ENCODE results near the gene CLDN4. TPM values are rescaled to one million over a fixed set of nuclear protein-coding genes. Genes with fewer than 3 reads are reported as not detected.
A peak's percentile ranks its signal among the peaks of the same experiment; 100 is the strongest.

Gene CLDN4
- total and polyA plus RNA-seq, 4 donors, result 0.19 to 16.9 (median 0.76) TPM

DNA sequence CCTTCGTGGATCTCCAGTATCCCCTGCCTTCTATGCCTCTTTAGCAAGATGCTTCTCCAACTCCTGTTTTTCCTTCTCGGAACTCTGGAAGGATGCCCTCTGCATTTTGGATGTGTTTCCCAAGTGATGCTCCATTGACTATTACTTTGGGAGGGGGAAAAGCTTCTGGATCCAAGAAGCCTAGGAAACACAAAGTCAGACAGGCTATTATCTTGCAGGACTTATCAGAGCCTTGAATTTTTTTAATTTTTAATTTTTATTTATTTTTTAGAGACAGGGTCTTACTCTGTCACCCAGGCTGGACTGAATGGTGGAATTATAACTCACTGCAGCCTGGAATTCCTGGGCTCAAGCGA, 51.2 kb downstream of the CLDN4 start:
- 52 to 58% methylated on average over 3 of the region's 3 CpGs for WGBS, 2 donors
- intact Hi-C loops (cut with DNase I), result loop anchor here in 1 of 2 donors (5.0 kb wide), 1 partner anchor 140 kb away; no protein-coding TSS in a partner anchor
- Histone ChIP-seq H3K4me3 (ENCODE audit: low read length in 2 of 2) (no peak overlapping the region), H3K27ac (ENCODE audit: low read depth in 1 of 2, low read length in 2 of 2) (peak overlapping the region in 1 of 2 donors; percentile 60), H3K36me3 (ENCODE audit: control insufficient read depth in 1 of 2, insufficient read depth in 2 of 2, low read length in 1 of 2) (no peaks in the 10 kb centered on the region), H3K4me1 (ENCODE audit: control insufficient read depth in 1 of 2, insufficient read depth in 2 of 2, low read length in 2 of 2) (peaks cover 5 to 6% of the 10 kb centered on the region in 2 donors), H3K27me3 (ENCODE audit: control insufficient read depth in 1 of 2, insufficient read depth in 2 of 2, low read length in 1 of 2) (no peaks in the 10 kb centered on the region), H3K9me3 (ENCODE audit: control insufficient read depth, low read length) (no peaks in the 10 kb centered on the region)
- no peak for ATAC-seq (ENCODE audit: low FRiP score)
- no peak for DNase-seq

Other genes with a start within 250 kb of the CLDN4 start
- gene MLXIPL, start 206.5 kb upstream of the CLDN4 start, total RNA-seq, result 1 to 10 TPM; 2.0 to 4.5 TPM
- 10 to 100 TPM in 1 of 2 donors, under 1 TPM in 1; 0.23 to 13.5 TPM for gene MLXIPL, start 206.5 kb upstream of the CLDN4 start, polyA plus RNA-seq
- 1 to 10 TPM; 1.5 to 1.8 TPM for gene VPS37D, start 163.2 kb upstream of the CLDN4 start, total RNA-seq
- 1 to 10 TPM in 1 of 2 donors, under 1 TPM in 1; 0.88 to 2.3 TPM for gene VPS37D, start 163.2 kb upstream of the CLDN4 start, polyA plus RNA-seq
- gene DNAJC30, start 147.5 kb upstream of the CLDN4 start, total RNA-seq, result 1 to 10 TPM; 6.7 to 7.8 TPM
- gene DNAJC30, start 147.5 kb upstream of the CLDN4 start, polyA plus RNA-seq, result 1 to 10 TPM; 4.5 to 5.1 TPM
- gene BUD23, start 147.4 kb upstream of the CLDN4 start, total RNA-seq, result 10 to 100 TPM; 39.0 to 39.6 TPM
- gene BUD23, start 147.4 kb upstream of the CLDN4 start, polyA plus RNA-seq, result 10 to 100 TPM; 48.1 to 60.7 TPM
- 10 to 100 TPM; 10.2 to 14.7 TPM for gene STX1A, start 111.3 kb upstream of the CLDN4 start, total RNA-seq
- gene STX1A, start 111.3 kb upstream of the CLDN4 start, polyA plus RNA-seq, result 10 to 100 TPM in 1 of 2 donors, 1 to 10 TPM in 1; 2.6 to 13.4 TPM
- 10 to 100 TPM; 11.2 to 11.4 TPM for gene ABHD11, start 92.2 kb upstream of the CLDN4 start, total RNA-seq
- 10 to 100 TPM; 15.3 to 32.5 TPM for gene ABHD11, start 92.2 kb upstream of the CLDN4 start, polyA plus RNA-seq
- gene CLDN3, start 60.7 kb upstream of the CLDN4 start, total RNA-seq, result not detected
- gene CLDN3, start 60.7 kb upstream of the CLDN4 start, polyA plus RNA-seq, result 10 to 100 TPM in 1 of 2 donors, 1 to 10 TPM in 1; 1.3 to 17.4 TPM
- 1 to 10 TPM; 1.3 to 7.4 TPM for gene METTL27, start 11.5 kb downstream of the CLDN4 start, total RNA-seq
- 1 to 10 TPM in 1 of 2 donors, not detected in 1; 5.3 TPM for gene METTL27, start 11.5 kb downstream of the CLDN4 start, polyA plus RNA-seq
- gene TMEM270, start 30.2 kb downstream of the CLDN4 start, total RNA-seq, result not detected
- gene TMEM270, start 30.2 kb downstream of the CLDN4 start, polyA plus RNA-seq, result not detected
- gene ELN, start 197.2 kb downstream of the CLDN4 start, total RNA-seq, result 100 to 1,000 TPM; 556 to 836 TPM
- 1,000 to 10,000 TPM in 1 of 2 donors, 100 to 1,000 TPM in 1; 262 to 1,097 TPM for gene ELN, start 197.2 kb downstream of the CLDN4 start, polyA plus RNA-seq